ENCODE results near the gene C1orf74.

Gene C1orf74

DNA sequence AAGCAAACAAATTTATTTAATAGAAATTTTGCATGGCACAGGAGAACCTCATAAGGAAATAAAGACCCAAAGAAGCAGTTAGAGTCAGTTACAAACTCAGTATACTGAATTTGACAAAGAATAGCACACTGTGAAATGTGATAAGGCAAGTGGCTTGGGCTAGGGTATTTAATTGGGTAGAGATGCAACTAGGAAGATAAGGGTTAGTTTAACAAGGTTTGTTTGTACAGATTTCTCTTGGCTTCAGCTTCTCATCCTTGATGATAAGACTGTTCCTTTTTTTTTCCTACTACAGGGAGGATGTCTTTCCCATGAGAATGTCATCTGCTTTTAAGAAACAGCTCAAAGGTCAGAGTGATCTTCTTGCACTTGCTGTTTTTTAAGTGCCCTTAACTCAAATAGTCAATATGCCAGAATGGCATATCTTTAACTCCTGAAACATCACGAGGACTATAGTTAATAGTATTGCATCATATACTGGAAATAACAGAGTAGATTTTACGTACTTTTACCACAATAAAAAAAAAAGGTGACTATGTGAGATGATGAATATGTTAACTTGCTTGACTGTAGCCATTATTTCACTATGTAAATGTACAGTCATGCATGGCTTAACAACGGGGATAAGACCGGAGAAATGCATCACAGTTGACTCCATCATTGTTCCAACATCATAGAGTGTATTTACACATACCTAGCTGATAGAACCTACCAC, 37.8 kb downstream of the C1orf74 start:
- no peak overlapping the region for H3K27ac Mint-ChIP-seq
- H3K36me3 Mint-ChIP-seq (ENCODE audit: low read depth) = no peaks in the 10 kb centered on the region
- H3K4me3 Mint-ChIP-seq = no peak overlapping the region
- peaks cover 27% of the 10 kb centered on the region for H3K27me3 Mint-ChIP-seq (ENCODE audit: low read depth)
- TF ChIP-seq, protein P1, sequence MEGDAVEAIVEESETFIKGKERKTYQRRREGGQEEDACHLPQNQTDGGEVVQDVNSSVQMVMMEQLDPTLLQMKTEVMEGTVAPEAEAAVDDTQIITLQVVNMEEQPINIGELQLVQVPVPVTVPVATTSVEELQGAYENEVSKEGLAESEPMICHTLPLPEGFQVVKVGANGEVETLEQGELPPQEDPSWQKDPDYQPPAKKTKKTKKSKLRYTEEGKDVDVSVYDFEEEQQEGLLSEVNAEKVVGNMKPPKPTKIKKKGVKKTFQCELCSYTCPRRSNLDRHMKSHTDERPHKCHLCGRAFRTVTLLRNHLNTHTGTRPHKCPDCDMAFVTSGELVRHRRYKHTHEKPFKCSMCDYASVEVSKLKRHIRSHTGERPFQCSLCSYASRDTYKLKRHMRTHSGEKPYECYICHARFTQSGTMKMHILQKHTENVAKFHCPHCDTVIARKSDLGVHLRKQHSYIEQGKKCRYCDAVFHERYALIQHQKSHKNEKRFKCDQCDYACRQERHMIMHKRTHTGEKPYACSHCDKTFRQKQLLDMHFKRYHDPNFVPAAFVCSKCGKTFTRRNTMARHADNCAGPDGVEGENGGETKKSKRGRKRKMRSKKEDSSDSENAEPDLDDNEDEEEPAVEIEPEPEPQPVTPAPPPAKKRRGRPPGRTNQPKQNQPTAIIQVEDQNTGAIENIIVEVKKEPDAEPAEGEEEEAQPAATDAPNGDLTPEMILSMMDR (IDR thresholded peaks at IDR 0.05; ENCODE audit: unreplicated experiment in 3 of 3) = no peak
- H3K9me3 Mint-ChIP-seq = no peaks in the 10 kb centered on the region
- H3K4me1 Mint-ChIP-seq = peaks cover 29% of the 10 kb centered on the region

- peak overlapping the region in 2 of 3 experiments; percentile 80 to 92 for H3K27ac Mint-ChIP-seq
- TF ChIP-seq, protein P1 (IDR thresholded peaks at IDR 0.05; ENCODE audit: unreplicated experiment in 3 of 3) = no peak
- no peaks in the 10 kb centered on the region for H3K36me3 Mint-ChIP-seq (ENCODE audit: low read depth)
- H3K27me3 Mint-ChIP-seq (ENCODE audit: low read depth) = peaks cover 21% of the 10 kb centered on the region
- H3K9me3 Mint-ChIP-seq = no peaks in the 10 kb centered on the region
- peaks cover 31% of the 10 kb centered on the region for H3K4me1 Mint-ChIP-seq
- H3K4me3 Mint-ChIP-seq = no peak overlapping the region
Observed at GRCh38 chr1:209743145-209743482, 41.2 kb downstream of the C1orf74 start.

GRCh38 chr1:209742409-209743144, 41.8 kb downstream of the C1orf74 start:
- TF ChIP-seq, protein P1 (IDR thresholded peaks at IDR 0.05; ENCODE audit: unreplicated experiment in 3 of 3) = no peak
- Mint-ChIP-seq H3K4me3 (peak overlapping the region in 2 of 3 experiments; percentile 50 to 52), H3K27ac (peak overlapping the region; percentile 33 to 92 (median 80)), H3K9me3 (no peaks in the 10 kb centered on the region), H3K36me3 (ENCODE audit: low read depth) (no peaks in the 10 kb centered on the region), H3K27me3 (ENCODE audit: low read depth) (peaks cover 16% of the 10 kb centered on the region), H3K4me1 (peaks cover 31% of the 10 kb centered on the region)

GRCh38 chr1:209741889-209742288, 42.5 kb downstream of the C1orf74 start:
- Mint-ChIP-seq H3K9me3 (no peaks in the 10 kb centered on the region), H3K27me3 (ENCODE audit: low read depth) (peaks cover 20% of the 10 kb centered on the region), H3K27ac (peak overlapping the region in 2 of 3 experiments; percentile 73 to 92), H3K4me1 (peaks cover 31% of the 10 kb centered on the region), H3K4me3 (peak overlapping the region in 1 of 3 experiments; percentile 38), H3K36me3 (ENCODE audit: low read depth) (no peaks in the 10 kb centered on the region)
- TF ChIP-seq, protein P1 (IDR thresholded peaks at IDR 0.05; ENCODE audit: unreplicated experiment in 3 of 3) = no peak

DNA sequence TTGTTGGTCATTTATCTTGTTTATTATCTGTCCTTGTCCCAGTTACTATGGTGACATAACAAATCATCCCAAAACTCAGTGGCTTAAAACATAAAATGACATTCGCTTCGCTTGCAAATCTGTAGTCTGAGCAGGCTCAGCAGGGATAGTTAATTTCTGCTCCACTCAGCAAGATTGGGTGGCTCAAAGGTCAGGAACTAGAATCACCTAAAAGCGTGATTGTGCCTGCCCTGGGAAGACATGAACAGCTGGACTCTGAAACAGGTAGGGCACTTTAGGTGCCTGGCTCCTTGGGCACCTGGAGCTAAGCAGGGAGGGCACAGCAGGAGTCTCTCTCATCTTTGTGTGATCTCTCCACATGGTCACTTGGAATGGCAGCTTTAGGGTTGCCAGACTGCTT, 43.2 kb downstream of the C1orf74 start:
- Mint-ChIP-seq H3K27ac (no peak overlapping the region), H3K36me3 (ENCODE audit: low read depth) (no peaks in the 10 kb centered on the region), H3K4me1 (peaks cover 25% of the 10 kb centered on the region), H3K4me3 (no peak overlapping the region), H3K27me3 (ENCODE audit: low read depth) (peaks cover 23% of the 10 kb centered on the region), H3K9me3 (no peaks in the 10 kb centered on the region)
- TF ChIP-seq, protein P1 (IDR thresholded peaks at IDR 0.05; ENCODE audit: unreplicated experiment in 3 of 3) = no peak
